DND-41 (cell line): ENCODE measurements around the gene ADGB.
A peak's percentile ranks its signal among the peaks of the same experiment; 100 is the strongest.
"Not testable (repeated sequence)": the region's sequence is repeated elsewhere in the genome, so short reads cannot be mapped to it uniquely, and the experiment has no call there.

Experiments used
- ATAC-seq: fragments of 200-7000 bp; cut with Tn5 transposase; 3 replicates; pipeline ENCODE4 v1.9.1; 2021; ENCODE audit warnings: low read depth; ENCODE audit not compliant: insufficient read depth
- DNase-seq: peaks from one replicate; pipeline ENCODE4 v3.0.0-alpha.2; 2020
- H2AFZ ChIP-seq: 2 replicates; pipeline ENCODE4 v1.6.0; 2012; ENCODE audit warnings: low read depth, low read length
- H3K27ac ChIP-seq: 2 replicates; pipeline ENCODE4 v1.5.1; 2012; ENCODE audit warnings: low read length, inconsistent platforms
- H3K27me3 ChIP-seq: fragments of 200-600 bp; sonication (generic); 2 replicates; pipeline ENCODE4 v1.6.0; 2012; ENCODE audit warnings: low read length, mild to moderate bottlenecking, inconsistent platforms; ENCODE audit not compliant: insufficient read depth, poor library complexity
- H3K36me3 ChIP-seq: 2 replicates; pipeline ENCODE4 v1.5.1; 2012; ENCODE audit warnings: low read length, inconsistent platforms; ENCODE audit not compliant: insufficient read depth
- H3K4me1 ChIP-seq: 2 replicates; pipeline ENCODE4 v1.5.1; 2012; ENCODE audit warnings: mild to moderate bottlenecking, low read length; ENCODE audit not compliant: insufficient read depth
- H3K4me2 ChIP-seq: 2 replicates; pipeline ENCODE4 v1.6.0; 2012; ENCODE audit warnings: mild to moderate bottlenecking, moderate library complexity, low read length, inconsistent platforms; ENCODE audit not compliant: insufficient read depth
- H3K4me3 ChIP-seq, 2 experiments: fragments of 200-600 bp in 1 of 2; shearing (Covaris generic) in 1 of 2; 2 replicates each; pipeline ENCODE4 v1.5.1; 2012 to 2016; ENCODE audit warnings: inconsistent platforms in 2 of 2, low read length in 2 of 2, mild to moderate bottlenecking in 2 of 2, low read depth in 1 of 2, moderate library complexity in 1 of 2
- H3K79me2 ChIP-seq: 2 replicates; pipeline ENCODE4 v1.6.0; 2012; ENCODE audit warnings: low read length, inconsistent platforms; ENCODE audit not compliant: insufficient read depth
- H3K9ac ChIP-seq: 2 replicates; pipeline ENCODE4 v1.6.0; 2012; ENCODE audit warnings: low read depth, mild to moderate bottlenecking, inconsistent platforms, low read length, moderate library complexity
- H3K9me3 ChIP-seq: 2 replicates; pipeline ENCODE4 v1.5.1; 2012; ENCODE audit warnings: low read length, moderate library complexity, mild to moderate bottlenecking, inconsistent platforms; ENCODE audit not compliant: insufficient read depth, severe bottlenecking
- H4K20me1 ChIP-seq: 2 replicates; pipeline ENCODE4 v1.6.0; 2012; ENCODE audit warnings: low read length; ENCODE audit not compliant: insufficient read depth
- CTCF ChIP-seq: IDR thresholded peaks from 2 replicates; pipeline ENCODE4 v1.5.1; 2012; ENCODE audit warnings: borderline replicate concordance, low read length, moderate library complexity, mild to moderate bottlenecking; ENCODE audit not compliant: poor library complexity, severe bottlenecking; ENCODE audit errors: extremely low read depth
- EZH2 ChIP-seq: IDR thresholded peaks from 3 replicates; pipeline ENCODE4 v1.6.1; 2012; ENCODE audit warnings: borderline replicate concordance, low read depth, mild to moderate bottlenecking, moderate library complexity, low read length, inconsistent platforms; ENCODE audit not compliant: severe bottlenecking

The ADGB gene

GRCh38 chr6:146850981-146851380 is 252.2 kb downstream of the ADGB start:
- DNase-seq (no peak), ATAC-seq (no peak)
- H3K4me3 ChIP-seq, result no peak overlapping the region
- no peaks in the 10 kb centered on the region for H3K9me3 ChIP-seq
- no peaks in the 10 kb centered on the region for H4K20me1 ChIP-seq
- no peaks in the 10 kb centered on the region for H3K27me3 ChIP-seq
- no peaks in the 10 kb centered on the region for H3K36me3 ChIP-seq
- TF ChIP-seq CTCF (no peak), EZH2 (no peak)
- H3K4me2 ChIP-seq, result no peak overlapping the region
- H3K4me1 ChIP-seq, result no peaks in the 10 kb centered on the region
- H3K27ac ChIP-seq, result no peak overlapping the region
- H3K9ac ChIP-seq, result no peak overlapping the region
- H2AFZ ChIP-seq, result no peak overlapping the region
- no peaks in the 10 kb centered on the region for H3K79me2 ChIP-seq

- Histone ChIP-seq H3K4me1 (no peaks in the 10 kb centered on the region), H4K20me1 (no peaks in the 10 kb centered on the region), H2AFZ (no peak overlapping the region), H3K36me3 (no peaks in the 10 kb centered on the region), H3K9ac (no peak overlapping the region), H3K27ac (no peak overlapping the region), H3K79me2 (no peaks in the 10 kb centered on the region), H3K4me2 (no peak overlapping the region), H3K27me3 (no peaks in the 10 kb centered on the region), H3K9me3 (no peaks in the 10 kb centered on the region), H3K4me3 (no peak overlapping the region)
- ATAC-seq, result peak; percentile 42; the same call in 2 of the 3 replicates
- DNase-seq, result no peak
- TF ChIP-seq CTCF (no peak), EZH2 (no peak)
Observed at GRCh38 chr6:146851837-146852236, 253.1 kb downstream of the ADGB start.

GRCh38 chr6:146854521-146855255 is 255.9 kb downstream of the ADGB start:
- not testable (repeated sequence) for H3K4me3 ChIP-seq, H3K79me2 ChIP-seq, H3K4me1 ChIP-seq, H3K4me2 ChIP-seq, H2AFZ ChIP-seq, H3K9ac ChIP-seq, H4K20me1 ChIP-seq, H3K27me3 ChIP-seq, H3K36me3 ChIP-seq, ATAC-seq, H3K9me3 ChIP-seq, DNase-seq, H3K27ac ChIP-seq

- no peaks in the 10 kb centered on the region for H3K4me1 ChIP-seq
- H3K27me3 ChIP-seq, result no peaks in the 10 kb centered on the region
- no peaks in the 10 kb centered on the region for H4K20me1 ChIP-seq
- DNase-seq, result no peak
- no peak for ATAC-seq
- H2AFZ ChIP-seq, result no peak overlapping the region
- no peaks in the 10 kb centered on the region for H3K36me3 ChIP-seq
- H3K9ac ChIP-seq, result no peak overlapping the region
- H3K79me2 ChIP-seq, result no peaks in the 10 kb centered on the region
- no peak overlapping the region for H3K4me3 ChIP-seq
- H3K27ac ChIP-seq, result no peak overlapping the region
- TF ChIP-seq CTCF, result no peak
- no peak for TF ChIP-seq EZH2
- H3K9me3 ChIP-seq, result no peaks in the 10 kb centered on the region
- no peak overlapping the region for H3K4me2 ChIP-seq
Observed at GRCh38 chr6:146855889-146856288, 257.1 kb downstream of the ADGB start.
